H1 (cell line): ENCODE results near the gene CDX2. TPM values are rescaled to one million over a fixed set of nuclear protein-coding genes. Genes with fewer than 3 reads are reported as not detected.

Experiments used
- EP300 ChIP-seq, 2 experiments: IDR thresholded peaks; 1 replicate in 1 of 2; 2 replicates in 1 of 2; pipeline ENCODE4 v1.6.1; 2011 to 2012; ENCODE audit warnings: low read depth in 2 of 2, low read length in 2 of 2, mild to moderate bottlenecking in 2 of 2, borderline replicate concordance in 1 of 2, inconsistent platforms in 1 of 2, moderate library complexity in 1 of 2
- polyA plus RNA-seq, 7 experiments: library from polyadenylated mRNA; depleted of rRNA in 3 of 7; stranded (reverse) in 5 of 7; unstranded in 2 of 7; fragments of >200 nt in 5 of 7; fragments of 200-250 nt in 2 of 7; gene quantifications; 1 replicate in 5 of 7; 2 replicates in 1 of 7; 4 replicates in 1 of 7; pipeline versions ENCODE4 v1.2.1 to v1.2.3, GENCODE V29; 2011 to 2013; ENCODE audit warnings: missing spikeins in 2 of 7, mixed read lengths in 2 of 7
- total RNA-seq: library from RNA; stranded (reverse); fragmentation: NEBNext Ultra II Directional; extraction: Animal tissue kit (Norgen Biotek cat#: 25700); gene quantifications from 2 replicates; pipeline ENCODE4 v1.2.1, GENCODE V29; 2021
- TF ChIP-seq, protein P1 (sequence below): IDR thresholded peaks from 2 replicates; pipeline ENCODE4 v1.6.1; 2011; ENCODE audit warnings: low read length, improper control_type of control experiment

The CDX2 gene
- total and polyA plus RNA-seq, 2 of the 8 experiments (the other 6 are each of a cell fraction or from before 2014, with no cell fraction given) = 0.09 TPM; not detected in 1

DNA sequence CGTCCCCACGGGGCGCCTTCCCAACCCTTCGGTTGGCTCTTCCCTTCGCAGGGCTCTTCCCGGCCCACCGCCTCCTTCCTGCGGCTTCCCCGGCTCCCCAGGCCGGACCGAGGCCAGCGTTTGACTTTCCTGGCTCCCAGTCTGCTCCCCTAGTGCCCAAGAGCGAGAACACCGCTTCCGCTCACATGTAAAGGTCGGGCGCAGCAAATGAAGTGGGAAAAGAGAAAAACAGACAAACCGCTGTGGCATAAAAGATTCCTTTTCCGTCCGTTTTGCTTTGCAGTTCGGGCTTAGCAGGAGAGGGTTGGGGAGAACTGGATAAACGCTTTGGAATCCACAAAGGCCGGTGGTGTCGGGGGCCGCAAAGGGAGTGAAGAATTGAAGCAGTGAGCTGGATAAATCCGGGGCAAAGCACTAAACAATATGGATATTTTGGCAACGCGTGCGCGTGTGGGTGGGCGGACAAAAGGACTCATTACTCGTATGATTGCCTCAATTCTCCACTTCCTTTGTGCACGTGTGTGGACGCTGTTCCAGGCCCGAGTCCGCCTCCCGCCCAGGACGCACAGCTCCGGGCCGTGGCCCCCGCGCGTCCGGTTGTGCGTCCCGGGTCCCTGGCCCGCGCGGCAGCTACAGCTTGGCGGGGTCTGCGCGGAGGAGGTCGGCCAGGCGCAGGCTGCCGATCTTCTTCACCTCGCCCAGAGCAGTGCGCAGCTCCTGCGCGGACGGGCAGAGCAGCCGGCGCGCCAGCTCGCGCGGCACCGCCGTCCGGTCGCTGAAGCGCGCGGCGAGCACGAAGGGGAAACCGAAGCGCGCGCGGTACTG lies 8.6 kb upstream of the CDX2 start (continued):
- TF ChIP-seq, protein P1, sequence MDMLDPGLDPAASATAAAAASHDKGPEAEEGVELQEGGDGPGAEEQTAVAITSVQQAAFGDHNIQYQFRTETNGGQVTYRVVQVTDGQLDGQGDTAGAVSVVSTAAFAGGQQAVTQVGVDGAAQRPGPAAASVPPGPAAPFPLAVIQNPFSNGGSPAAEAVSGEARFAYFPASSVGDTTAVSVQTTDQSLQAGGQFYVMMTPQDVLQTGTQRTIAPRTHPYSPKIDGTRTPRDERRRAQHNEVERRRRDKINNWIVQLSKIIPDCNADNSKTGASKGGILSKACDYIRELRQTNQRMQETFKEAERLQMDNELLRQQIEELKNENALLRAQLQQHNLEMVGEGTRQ = no peak
- peak in 1 of 2 experiments; percentile 50; a peak in 1 of 3 replicates for TF ChIP-seq EP300 (IDR thresholded peaks at IDR 0.05; ENCODE audit: borderline replicate concordance in 1 of 2, low read depth in 2 of 2, low read length in 2 of 2)
